Mammary epithelial cell (primary cell): ENCODE measurements around the gene DSCAM.

Experiments
- EZH2 ChIP-seq: IDR thresholded peaks from 2 replicates; pipeline ENCODE4 v1.6.1; 2012; ENCODE audit warnings: low read length, inconsistent platforms, borderline replicate concordance
- TF ChIP-seq, protein P1 (sequence below), 2 donors: IDR thresholded peaks in 1 of 2; conservative IDR thresholded peaks in 1 of 2; 2 replicates each; pipeline ENCODE4 v1.5.1; 2011 to 2012; ENCODE audit warnings: inconsistent platforms in 2 of 2, low read length in 2 of 2, mild to moderate bottlenecking in 2 of 2, control low read depth in 1 of 2, low read depth in 1 of 2; ENCODE audit not compliant: insufficient read depth in 1 of 2; ENCODE audit errors: extremely low read depth in 1 of 2

DNA sequence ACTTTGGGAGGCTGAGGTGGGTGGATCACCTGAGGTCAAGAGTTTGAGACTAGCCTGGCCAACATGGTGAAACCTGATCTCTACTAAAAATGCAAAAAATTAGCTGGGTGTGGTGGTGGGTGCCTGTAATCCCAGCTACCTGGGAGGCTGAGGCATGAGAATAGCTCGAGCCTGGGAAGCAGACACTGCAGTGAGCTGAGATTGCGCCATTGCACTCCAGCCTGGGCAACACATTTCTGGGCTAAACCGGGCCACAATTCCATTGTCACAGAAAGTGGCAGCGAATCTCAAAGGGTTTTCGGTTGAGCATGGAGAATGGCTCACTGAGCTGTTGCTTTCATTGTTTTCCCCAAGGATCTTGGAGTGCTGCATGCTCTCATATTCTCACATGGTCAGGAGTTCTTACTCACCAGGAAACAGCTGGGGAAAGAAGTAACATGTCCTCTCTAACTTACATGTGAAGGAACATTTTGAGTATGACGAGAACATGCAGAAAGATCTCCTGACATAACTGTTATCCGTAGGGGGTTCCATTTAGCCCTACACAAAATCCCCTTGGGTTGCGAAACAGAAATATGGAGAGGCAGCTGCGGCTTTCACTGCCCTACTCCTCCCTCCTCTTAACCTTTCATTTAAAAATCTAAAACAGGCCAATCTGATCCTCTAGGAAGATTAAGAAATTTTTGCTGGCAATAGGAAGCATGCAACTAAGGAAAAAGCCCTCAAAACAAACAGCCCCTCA, 638.6 kb downstream of the DSCAM start:
- TF ChIP-seq, protein P1, sequence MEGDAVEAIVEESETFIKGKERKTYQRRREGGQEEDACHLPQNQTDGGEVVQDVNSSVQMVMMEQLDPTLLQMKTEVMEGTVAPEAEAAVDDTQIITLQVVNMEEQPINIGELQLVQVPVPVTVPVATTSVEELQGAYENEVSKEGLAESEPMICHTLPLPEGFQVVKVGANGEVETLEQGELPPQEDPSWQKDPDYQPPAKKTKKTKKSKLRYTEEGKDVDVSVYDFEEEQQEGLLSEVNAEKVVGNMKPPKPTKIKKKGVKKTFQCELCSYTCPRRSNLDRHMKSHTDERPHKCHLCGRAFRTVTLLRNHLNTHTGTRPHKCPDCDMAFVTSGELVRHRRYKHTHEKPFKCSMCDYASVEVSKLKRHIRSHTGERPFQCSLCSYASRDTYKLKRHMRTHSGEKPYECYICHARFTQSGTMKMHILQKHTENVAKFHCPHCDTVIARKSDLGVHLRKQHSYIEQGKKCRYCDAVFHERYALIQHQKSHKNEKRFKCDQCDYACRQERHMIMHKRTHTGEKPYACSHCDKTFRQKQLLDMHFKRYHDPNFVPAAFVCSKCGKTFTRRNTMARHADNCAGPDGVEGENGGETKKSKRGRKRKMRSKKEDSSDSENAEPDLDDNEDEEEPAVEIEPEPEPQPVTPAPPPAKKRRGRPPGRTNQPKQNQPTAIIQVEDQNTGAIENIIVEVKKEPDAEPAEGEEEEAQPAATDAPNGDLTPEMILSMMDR (conservative IDR thresholded peaks at IDR 0.05 in 1 of 2, IDR thresholded peaks at IDR 0.05 in 1 of 2; ENCODE audit: extremely low read depth in 1 of 2, insufficient read depth in 1 of 2, low read depth in 1 of 2, low read length in 2 of 2), result no peak
- TF ChIP-seq EZH2, result no peak
